Glutamatergic neuron (in vitro differentiated cells): ENCODE data around the gene ALB. TPM values are rescaled to one million over a fixed set of nuclear protein-coding genes. Genes with fewer than 3 reads are reported as not detected.

Experiments
- DNase-seq: peaks from one replicate; pipeline ENCODE4 v3.0.0; 2022
- H3K27ac Mint-ChIP-seq: one replicate; pipeline ENCODE4 v1.8.0; 2020; ENCODE audit warnings: mild to moderate bottlenecking, mixed read lengths, inconsistent platforms; ENCODE audit not compliant: unreplicated experiment
- H3K27me3 Mint-ChIP-seq: one replicate; pipeline ENCODE4 v1.8.0; 2020; ENCODE audit warnings: mild to moderate bottlenecking, moderate library complexity, mixed read lengths, inconsistent platforms; ENCODE audit not compliant: unreplicated experiment
- H3K36me3 Mint-ChIP-seq: one replicate; pipeline ENCODE4 v1.8.0; 2020; ENCODE audit warnings: mild to moderate bottlenecking, mixed read lengths, inconsistent platforms; ENCODE audit not compliant: unreplicated experiment
- H3K4me1 Mint-ChIP-seq: one replicate; pipeline ENCODE4 v1.8.0; 2020; ENCODE audit warnings: mild to moderate bottlenecking, low read depth, mixed read lengths, inconsistent platforms; ENCODE audit not compliant: unreplicated experiment
- H3K4me3 Mint-ChIP-seq: one replicate; pipeline ENCODE4 v1.8.0; 2020; ENCODE audit warnings: mild to moderate bottlenecking, mixed read lengths, inconsistent platforms; ENCODE audit not compliant: unreplicated experiment
- H3K9me3 Mint-ChIP-seq: one replicate; pipeline ENCODE4 v1.8.0; 2020; ENCODE audit warnings: mild to moderate bottlenecking, moderate library complexity, mixed read lengths, inconsistent platforms; ENCODE audit not compliant: unreplicated experiment
- total RNA-seq: library from RNA; stranded (reverse); fragmentation: NEBNext Ultra II Directional; extraction: Animal tissue kit (Norgen Biotek cat#: 25700); gene quantifications from one replicate; pipeline ENCODE4 v1.2.1, GENCODE V29; 2021; ENCODE audit not compliant: unreplicated experiment
- TF ChIP-seq, protein P1 (sequence below): fragments of 200-600 bp; sonication (generic); IDR thresholded peaks from one replicate; pipeline ENCODE4 v1.5.0; 2021; ENCODE audit not compliant: partially characterized antibody, unreplicated experiment

ALB gene
- total RNA-seq, 1 donor from 2014 or later = not detected

- Mint-ChIP-seq H3K4me1 (no peaks in the 10 kb centered on the region), H3K27ac (no peak overlapping the region), H3K9me3 (no peaks in the 10 kb centered on the region), H3K4me3 (no peak overlapping the region), H3K36me3 (no peaks in the 10 kb centered on the region), H3K27me3 (no peaks in the 10 kb centered on the region)
- TF ChIP-seq, protein P1, sequence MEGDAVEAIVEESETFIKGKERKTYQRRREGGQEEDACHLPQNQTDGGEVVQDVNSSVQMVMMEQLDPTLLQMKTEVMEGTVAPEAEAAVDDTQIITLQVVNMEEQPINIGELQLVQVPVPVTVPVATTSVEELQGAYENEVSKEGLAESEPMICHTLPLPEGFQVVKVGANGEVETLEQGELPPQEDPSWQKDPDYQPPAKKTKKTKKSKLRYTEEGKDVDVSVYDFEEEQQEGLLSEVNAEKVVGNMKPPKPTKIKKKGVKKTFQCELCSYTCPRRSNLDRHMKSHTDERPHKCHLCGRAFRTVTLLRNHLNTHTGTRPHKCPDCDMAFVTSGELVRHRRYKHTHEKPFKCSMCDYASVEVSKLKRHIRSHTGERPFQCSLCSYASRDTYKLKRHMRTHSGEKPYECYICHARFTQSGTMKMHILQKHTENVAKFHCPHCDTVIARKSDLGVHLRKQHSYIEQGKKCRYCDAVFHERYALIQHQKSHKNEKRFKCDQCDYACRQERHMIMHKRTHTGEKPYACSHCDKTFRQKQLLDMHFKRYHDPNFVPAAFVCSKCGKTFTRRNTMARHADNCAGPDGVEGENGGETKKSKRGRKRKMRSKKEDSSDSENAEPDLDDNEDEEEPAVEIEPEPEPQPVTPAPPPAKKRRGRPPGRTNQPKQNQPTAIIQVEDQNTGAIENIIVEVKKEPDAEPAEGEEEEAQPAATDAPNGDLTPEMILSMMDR = no peak
- no peak for DNase-seq
Measured at GRCh38 chr4:73415807-73416238, 11.7 kb downstream of the ALB start.

DNA sequence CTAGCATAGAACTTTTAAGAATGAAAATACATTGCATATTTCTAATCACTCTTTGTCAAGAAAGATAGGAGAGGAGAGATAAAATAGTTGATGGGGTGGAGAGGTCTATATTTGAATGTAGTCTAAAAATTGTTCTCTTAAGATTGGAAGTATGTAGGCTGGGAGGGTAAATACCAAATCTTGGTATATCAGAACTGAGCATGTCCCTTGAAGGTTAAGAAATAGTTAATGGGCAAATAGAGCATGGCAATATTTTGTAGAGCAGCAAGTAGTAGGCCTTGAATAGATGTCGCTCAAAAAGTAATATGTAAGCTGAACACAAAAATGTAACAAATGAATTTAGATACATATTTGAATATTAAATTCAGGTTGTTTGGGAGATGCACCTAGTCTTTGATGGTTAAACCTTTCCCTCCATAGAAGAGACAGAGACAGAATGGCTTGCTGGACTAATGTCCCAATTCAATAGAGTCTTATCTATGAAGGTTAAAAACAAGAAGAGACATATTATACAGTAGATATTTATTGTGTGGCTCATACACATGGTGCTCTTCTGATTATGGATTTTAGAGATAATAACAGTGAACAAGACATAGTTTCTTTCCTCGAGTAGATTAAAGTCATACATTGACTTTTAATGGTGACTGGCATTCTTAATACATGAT lies 12.5 kb downstream of the ALB start:
- DNase-seq = no peak
- Mint-ChIP-seq H3K27me3 (no peaks in the 10 kb centered on the region), H3K9me3 (no peaks in the 10 kb centered on the region), H3K27ac (no peak overlapping the region), H3K4me1 (no peaks in the 10 kb centered on the region), H3K4me3 (no peak overlapping the region), H3K36me3 (no peaks in the 10 kb centered on the region)
- TF ChIP-seq, protein P1 = no peak

- Mint-ChIP-seq H3K9me3 (no peaks in the 10 kb centered on the region), H3K4me1 (no peaks in the 10 kb centered on the region), H3K27ac (no peak overlapping the region), H3K4me3 (no peak overlapping the region), H3K36me3 (no peaks in the 10 kb centered on the region), H3K27me3 (no peaks in the 10 kb centered on the region)
- no peak for DNase-seq
- TF ChIP-seq, protein P1 = no peak
Measured at GRCh38 chr4:73417342-73417741, 13.3 kb downstream of the ALB start.

GRCh38 chr4:73417973-73418372 lies 13.9 kb downstream of the ALB start:
- TF ChIP-seq, protein P1 = no peak
- Mint-ChIP-seq H3K27ac (no peak overlapping the region), H3K27me3 (no peaks in the 10 kb centered on the region), H3K4me3 (no peak overlapping the region), H3K36me3 (no peaks in the 10 kb centered on the region), H3K4me1 (no peaks in the 10 kb centered on the region), H3K9me3 (no peaks in the 10 kb centered on the region)
- DNase-seq = no peak

- DNase-seq = no peak
- Mint-ChIP-seq H3K36me3 (no peaks in the 10 kb centered on the region), H3K9me3 (no peaks in the 10 kb centered on the region), H3K4me3 (no peak overlapping the region), H3K4me1 (no peaks in the 10 kb centered on the region), H3K27me3 (no peaks in the 10 kb centered on the region), H3K27ac (no peak overlapping the region)
- TF ChIP-seq, protein P1 = no peak
Measured at GRCh38 chr4:73418677-73419076, 14.6 kb downstream of the ALB start.
